CD4-positive, alpha-beta T cell treated with Interleukin-21 for 1 hour (primary cell): ENCODE data around the gene RIOX2.
"Not testable (repeated sequence)": the region's sequence is repeated elsewhere in the genome, so short reads cannot be mapped to it uniquely, and the experiment has no call there.

Experiments used
- DNase-seq: peaks from one replicate; pipeline ENCODE4 v3.0.0-alpha.2; 2020

RIOX2 gene

DNA sequence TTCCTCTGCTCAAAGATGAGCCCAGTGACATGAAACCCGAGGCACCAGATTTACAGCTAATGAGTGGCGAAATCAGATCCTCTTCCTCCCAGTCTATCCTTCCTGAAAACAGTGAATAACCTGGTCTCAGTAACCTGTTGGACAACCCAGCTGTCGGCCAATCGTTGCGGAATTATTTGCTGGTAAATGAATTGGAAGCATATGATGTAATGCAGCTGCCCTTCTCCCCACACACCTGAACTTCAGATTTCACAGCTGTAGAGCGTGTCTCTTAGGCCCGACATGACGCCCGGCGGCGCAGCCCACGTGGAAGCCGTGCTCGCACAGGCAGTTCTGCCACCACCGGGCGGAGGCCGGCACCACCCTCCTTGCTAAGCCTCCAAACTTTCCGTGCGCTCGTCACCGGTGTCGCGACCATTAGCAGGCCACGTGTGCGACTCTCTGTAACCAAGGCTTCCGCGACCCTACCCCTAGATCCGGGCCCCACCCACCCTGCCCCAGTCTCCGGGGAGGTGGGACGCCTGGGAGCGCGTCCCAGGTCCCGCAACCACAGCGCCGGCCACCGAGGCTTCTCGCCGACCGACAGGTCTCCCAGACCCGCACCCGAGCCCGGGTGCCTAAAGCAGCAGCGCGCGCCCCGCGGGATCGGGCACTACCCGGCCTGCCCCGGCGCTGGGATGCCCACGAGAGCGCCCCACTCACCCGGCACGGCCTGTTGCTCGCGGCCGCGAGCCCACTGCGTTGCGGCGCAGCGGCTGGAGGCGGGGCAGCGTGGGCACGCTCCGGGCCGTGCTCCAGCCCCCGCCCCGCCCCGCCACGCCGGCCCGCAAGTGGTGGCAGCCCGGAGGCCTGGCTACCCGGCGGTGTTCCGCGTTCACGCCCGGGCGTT, at the start of gene RIOX2:
RIOX2 (minus strand) TSS at position 753 of the 889 bp plus-strand sequence. CDS start 4,838 bp downstream, outside the sequence.
- DNase-seq: peak; percentile 77

GRCh38 chr3:98020412-98020811, 48.2 kb upstream of the RIOX2 start:
- no peak for DNase-seq

- DNase-seq: no peak
Observed at GRCh38 chr3:98018301-98018700, 46.1 kb upstream of the RIOX2 start.

- DNase-seq: no peak
Observed at GRCh38 chr3:98014268-98014585, 42.0 kb upstream of the RIOX2 start.

DNA sequence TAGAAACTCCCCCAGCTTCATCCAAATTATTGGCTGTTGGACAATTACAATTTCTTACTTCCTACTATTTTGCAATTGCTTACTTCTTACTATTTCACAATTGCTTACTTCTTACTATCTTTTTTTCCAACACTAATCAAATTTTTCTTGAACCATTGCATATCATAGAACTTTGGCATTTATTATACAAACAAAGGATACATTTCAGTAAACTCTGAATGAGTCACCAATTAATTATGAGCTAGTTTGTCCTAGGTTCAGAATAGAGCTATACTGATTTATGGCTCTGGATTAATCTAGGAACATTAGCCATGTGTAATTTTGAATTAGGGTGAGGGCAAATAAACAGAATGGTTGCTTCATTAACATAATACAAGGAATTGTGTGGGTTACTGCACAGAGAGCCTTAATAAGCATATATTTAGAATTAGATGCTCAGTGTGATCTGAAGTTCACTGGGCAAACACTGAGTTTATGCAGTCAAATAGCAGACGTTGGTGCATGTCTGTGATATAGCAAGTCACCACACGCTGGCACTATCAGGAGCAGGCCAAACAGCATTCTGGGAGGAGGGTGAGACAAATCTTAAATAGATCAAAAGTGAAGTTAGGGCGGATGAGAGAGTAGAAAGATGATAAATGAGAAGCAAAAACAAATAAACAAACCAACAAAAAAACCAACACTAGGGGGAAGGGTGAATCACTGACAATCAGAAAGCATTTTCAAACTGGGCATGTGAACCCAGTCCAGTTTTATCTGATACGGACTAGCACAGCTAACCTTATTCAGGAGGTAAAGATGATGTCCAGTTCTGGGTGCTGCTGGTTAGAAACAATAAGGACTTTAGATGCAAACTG, 41.4 kb upstream of the RIOX2 start:
- no peak for DNase-seq

- no peak for DNase-seq
Observed at GRCh38 chr3:98012979-98013378, 40.7 kb upstream of the RIOX2 start.

- DNase-seq: not testable (repeated sequence)
Observed at GRCh38 chr3:98010883-98011449, 38.7 kb upstream of the RIOX2 start.

GRCh38 chr3:98010194-98010882, 38.1 kb upstream of the RIOX2 start:
- DNase-seq: no peak

GRCh38 chr3:98008855-98009254, 36.6 kb upstream of the RIOX2 start:
- no peak for DNase-seq

- no peak for DNase-seq
Observed at GRCh38 chr3:98005438-98005837, 33.2 kb upstream of the RIOX2 start.

DNA sequence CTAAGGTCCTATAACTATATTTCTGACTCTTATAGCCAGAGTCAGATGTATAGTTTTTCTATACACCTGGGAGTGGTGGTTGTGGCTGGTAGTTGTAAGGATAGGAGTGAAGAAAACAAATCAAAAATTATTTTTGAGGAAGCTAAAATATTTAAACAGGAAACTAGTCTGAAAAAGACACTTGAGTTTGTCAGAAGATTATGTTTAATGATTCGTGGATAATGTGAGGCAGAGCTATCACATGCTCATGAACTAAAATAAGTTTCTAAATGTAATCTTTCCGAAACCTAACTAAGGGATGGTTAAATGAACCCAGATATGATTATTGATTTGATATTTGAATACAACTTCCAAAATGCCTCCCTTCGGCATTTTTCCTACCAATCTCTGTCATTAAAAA, 32.5 kb upstream of the RIOX2 start:
- no peak for DNase-seq

DNA sequence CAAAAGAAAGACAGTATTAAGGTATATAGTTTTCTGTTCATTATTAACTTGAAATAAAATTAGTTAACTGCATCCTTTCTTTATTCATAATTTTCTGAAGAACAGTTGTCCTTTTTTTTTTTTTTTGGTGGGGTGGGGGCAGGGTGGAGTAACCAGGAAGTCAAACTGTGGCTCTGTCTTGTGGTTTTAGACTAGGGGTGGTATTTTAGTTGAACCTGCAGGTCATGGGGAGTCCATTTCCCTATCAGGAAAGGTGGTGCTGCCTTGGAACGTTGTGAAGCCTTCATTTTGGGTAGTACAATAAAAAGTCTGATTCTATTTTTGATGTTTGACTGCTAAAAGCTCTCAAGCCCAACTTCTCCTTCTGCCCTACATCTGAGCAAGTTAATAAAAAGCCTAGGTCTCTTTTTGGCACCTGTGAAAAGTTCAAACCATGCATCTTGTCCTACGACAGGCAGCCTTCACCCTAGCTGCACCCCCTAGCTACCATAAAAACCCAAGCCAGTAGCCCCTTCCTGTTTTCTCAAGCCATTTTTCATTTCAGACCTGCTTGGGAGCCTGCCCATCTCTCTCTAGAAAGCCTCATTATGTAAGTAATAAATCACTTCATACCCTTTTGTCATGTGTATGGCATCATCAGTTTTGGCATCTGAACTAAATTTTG, 31.2 kb upstream of the RIOX2 start:
- DNase-seq: peak; percentile 17

- DNase-seq: no peak
Observed at GRCh38 chr3:98002717-98003116, 30.5 kb upstream of the RIOX2 start.

DNA sequence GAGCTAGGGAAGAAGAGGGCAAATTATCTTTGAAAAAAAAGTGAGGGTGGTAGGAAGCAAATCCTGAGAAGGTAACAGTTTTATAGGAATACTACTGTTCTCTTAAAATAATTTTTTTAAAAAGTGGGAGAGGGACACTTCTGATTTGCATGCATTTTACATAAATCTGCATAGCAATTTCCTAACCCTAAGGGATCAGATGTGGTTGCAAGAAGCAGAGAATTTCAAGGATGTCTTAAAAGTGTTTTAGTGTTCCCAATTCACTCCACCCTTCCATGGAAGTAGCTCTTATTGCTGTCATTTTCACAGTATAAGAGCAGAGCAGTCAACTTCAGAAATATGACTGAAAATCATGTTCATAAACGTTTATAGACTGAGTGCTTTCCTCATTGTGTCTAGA, 27.8 kb upstream of the RIOX2 start:
- no peak for DNase-seq

DNA sequence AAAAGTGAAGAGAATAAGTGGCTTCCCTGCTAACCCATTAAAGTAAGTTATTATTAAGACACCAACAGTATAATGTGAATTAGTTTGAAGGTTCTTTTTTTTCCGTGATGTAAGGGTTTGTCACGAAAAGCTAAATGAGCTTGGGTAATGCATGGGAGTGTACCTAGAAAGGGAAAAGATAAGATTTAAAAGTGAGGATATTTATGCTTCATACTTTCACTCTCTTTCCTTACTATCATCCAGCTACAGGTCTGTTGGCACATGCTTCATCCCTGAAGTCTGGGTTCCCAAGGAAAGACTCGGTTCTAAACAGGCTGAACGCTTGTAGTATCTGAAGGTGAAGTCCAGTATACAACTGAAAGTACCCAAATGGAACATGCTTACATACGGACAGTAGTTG, 26.9 kb upstream of the RIOX2 start:
- no peak for DNase-seq

DNA sequence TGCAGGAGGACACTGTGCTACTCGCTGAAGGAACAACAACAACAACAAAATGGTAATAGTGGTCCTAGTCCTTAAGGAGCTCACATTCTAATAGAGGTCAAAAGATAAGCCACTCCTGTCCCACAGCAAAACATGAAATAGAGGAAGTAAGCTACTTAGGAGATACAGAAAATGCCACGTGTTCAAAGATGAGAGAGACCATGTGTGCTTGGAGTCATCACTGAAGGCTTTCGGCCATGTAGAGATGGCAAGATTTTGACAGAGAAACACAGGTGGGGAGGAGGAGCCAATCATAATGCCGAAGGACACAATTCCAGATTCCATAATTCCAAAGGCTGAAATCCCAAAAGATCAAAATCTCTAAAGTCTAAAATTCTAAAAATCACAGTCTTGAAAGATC, 24.8 kb upstream of the RIOX2 start:
- DNase-seq: no peak

GRCh38 chr3:97994328-97994945, 22.2 kb upstream of the RIOX2 start:
- DNase-seq: no peak

- no peak for DNase-seq
Observed at GRCh38 chr3:97993526-97993925, 21.3 kb upstream of the RIOX2 start.

- no peak for DNase-seq
Observed at GRCh38 chr3:97992547-97993173, 20.4 kb upstream of the RIOX2 start.

GRCh38 chr3:97991293-97991682, 19.1 kb upstream of the RIOX2 start:
- DNase-seq: peak; percentile 35

- DNase-seq: no peak
Observed at GRCh38 chr3:97990624-97991292, 18.5 kb upstream of the RIOX2 start.
